Erythroblast (primary cell): ENCODE measurements around the gene RNF180.

Experiments
- GATA1 ChIP-seq: IDR thresholded peaks from 2 replicates; pipeline ENCODE4 v1.6.1; 2011; ENCODE audit warnings: low read depth, mild to moderate bottlenecking, control low read depth, low read length, moderate library complexity
- POLR2A ChIP-seq: IDR thresholded peaks from 2 replicates; pipeline ENCODE4 v1.6.1; 2011; ENCODE audit warnings: mild to moderate bottlenecking, low read length

GRCh38 chr5:64158827-64159226 lies 6.8 kb upstream of the RNF180 start:
- TF ChIP-seq POLR2A = no peak
- no peak for TF ChIP-seq GATA1
